HFF-Myc (cell line): ENCODE data around the gene BPIFB4.

ENCODE experiments used
- DNase-seq: peaks from one replicate; pipeline ENCODE4 v3.0.0-alpha.2; 2011; ENCODE audit warnings: low read depth; ENCODE audit errors: extremely low read depth
- H3K4me3 ChIP-seq: replicated peaks from 2 replicates; pipeline ENCODE4 v1.5.1; 2011; ENCODE audit warnings: low read depth, mild to moderate bottlenecking, control low read depth, low read length
- CTCF ChIP-seq: IDR thresholded peaks from 2 replicates; pipeline ENCODE4 v1.5.1; 2012; ENCODE audit warnings: mild to moderate bottlenecking, low read depth, low read length, control low read depth; ENCODE audit errors: missing control alignments

Gene BPIFB4

GRCh38 chr20:33046412-33046811 lies 33.0 kb upstream of the BPIFB4 start:
- TF ChIP-seq CTCF = no peak
- no peak overlapping the region for H3K4me3 ChIP-seq
- DNase-seq = no peak

DNA sequence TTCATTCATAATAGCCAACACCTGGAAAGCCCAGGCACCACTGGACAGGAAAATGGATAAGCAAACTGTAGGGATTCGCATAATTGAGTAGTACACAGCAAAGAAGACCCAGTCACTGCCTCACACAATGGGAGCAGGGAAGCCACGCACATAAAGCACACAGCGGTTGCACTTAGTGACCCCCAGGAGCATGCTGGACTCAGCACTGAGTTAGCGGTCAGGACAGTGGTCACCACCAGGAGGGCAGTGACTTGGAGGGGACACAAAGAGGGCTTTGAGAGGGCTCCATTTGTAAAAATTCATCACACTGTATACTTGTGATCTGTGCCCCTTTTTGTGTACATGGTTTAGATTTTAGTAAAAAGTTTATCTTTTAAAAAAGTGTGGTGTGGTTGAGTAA lies 28.1 kb upstream of the BPIFB4 start:
- TF ChIP-seq CTCF = no peak
- H3K4me3 ChIP-seq = no peak overlapping the region
- no peak for DNase-seq

DNA sequence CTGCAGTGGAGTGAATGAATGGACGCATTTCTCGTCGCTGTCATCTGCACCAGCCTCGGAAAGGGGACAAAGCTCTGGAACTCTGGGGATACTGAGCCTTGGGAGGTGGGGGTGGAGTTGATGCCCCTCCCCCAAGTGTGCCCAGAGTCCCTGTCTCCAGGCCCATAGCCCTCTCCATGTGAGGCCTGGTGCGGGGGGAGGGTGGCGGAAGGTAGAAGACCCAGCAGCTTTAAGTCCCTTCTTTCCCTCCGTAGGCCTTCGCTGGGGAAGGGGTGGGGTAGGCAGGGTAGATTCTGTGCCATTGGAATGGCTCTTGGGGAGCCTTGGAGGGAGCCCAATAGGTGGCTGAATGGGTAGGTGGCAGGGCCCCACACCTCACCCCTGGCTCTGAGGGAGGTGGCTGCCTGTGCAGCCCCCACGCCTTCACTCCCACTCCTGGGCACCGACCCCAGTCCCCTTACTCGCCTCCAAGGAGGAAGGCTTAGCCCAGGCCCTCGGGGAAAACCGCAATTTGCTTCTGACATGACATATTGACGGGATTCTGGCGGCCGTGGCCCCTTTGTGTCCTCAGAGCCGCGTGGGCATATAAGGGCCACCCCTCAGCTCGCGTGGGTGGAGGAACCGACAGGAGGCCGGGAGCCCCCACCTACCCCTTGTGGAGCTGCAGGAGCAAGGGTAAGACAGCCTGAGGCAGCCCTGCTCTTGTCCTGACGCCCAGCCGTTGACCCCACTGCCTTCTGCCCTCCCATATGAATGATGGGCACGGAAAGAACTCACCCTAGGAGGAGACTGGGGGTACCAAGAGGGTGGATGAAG lies 25.9 kb upstream of the BPIFB4 start, which contains the start of gene BPIFB3:
BPIFB3 (plus strand) TSS at position 613 of the 816 bp plus-strand sequence. CDS start 1,533 bp downstream, outside the sequence.
- no peak for TF ChIP-seq CTCF
- no peak for DNase-seq
- no peak within 1 kb of the TSS for H3K4me3 ChIP-seq

- no peak overlapping the region for H3K4me3 ChIP-seq
- no peak for TF ChIP-seq CTCF
- DNase-seq = no peak
Measured at GRCh38 chr20:33054381-33054780, 25.1 kb upstream of the BPIFB4 start.

DNA sequence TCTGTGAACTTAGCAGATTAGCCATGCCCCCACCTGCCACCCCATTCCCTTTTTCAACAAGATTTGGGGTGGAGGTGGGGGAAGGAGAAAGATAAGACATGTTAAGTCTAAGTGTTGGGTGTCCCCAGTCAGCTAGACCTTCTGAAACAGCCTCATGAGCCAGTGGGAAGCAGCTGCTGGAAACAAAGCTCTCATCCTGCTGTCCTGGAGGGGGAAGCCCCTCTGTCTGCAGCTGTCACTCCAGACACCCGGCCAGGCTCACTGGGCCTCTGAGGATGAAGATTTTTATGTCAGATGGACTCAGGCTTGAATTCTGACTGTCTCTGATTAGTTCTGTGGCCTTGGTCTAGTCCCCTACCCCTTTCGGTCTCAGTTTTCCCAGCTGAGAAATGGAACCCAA lies 24.7 kb upstream of the BPIFB4 start:
- no peak for TF ChIP-seq CTCF
- DNase-seq = no peak

DNA sequence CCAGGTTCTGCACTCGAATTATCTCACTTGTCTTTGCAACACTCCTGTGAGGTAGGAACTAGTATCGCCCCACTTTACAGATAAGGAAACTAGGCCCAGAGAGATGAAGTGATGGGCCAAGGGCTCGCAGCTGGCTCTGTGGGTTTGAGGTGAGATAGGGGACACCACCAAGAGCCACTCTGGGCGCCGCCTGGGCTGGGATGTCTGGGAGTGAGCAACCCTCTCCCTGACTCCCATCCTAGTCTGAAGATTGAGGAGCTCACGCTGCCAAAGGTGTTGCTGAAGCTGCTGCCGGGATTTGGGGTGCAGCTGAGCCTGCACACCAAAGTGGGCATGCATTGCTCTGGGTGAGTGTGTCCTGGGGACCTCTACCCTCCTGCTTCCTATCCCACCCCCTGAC lies 20.3 kb upstream of the BPIFB4 start:
- no peak for DNase-seq
- TF ChIP-seq CTCF = no peak
- H3K4me3 ChIP-seq = no peak overlapping the region

More for the DNA sequence above, 24.7 kb upstream of the BPIFB4 start:
- no peak overlapping the region for H3K4me3 ChIP-seq
